NCI-H1436 treated with DMSO at 0.1 percent for 48 hours (cell line): ENCODE data around the gene LILRA5.
"Not testable (repeated sequence)": the region's sequence is repeated elsewhere in the genome, so short reads cannot be mapped to it uniquely, and the experiment has no call there.

Experiments used
- DNase-seq: peaks from one replicate; lab custom pipeline; 2025; lab: John Stamatoyannopoulos, UW

The LILRA5 gene

DNA sequence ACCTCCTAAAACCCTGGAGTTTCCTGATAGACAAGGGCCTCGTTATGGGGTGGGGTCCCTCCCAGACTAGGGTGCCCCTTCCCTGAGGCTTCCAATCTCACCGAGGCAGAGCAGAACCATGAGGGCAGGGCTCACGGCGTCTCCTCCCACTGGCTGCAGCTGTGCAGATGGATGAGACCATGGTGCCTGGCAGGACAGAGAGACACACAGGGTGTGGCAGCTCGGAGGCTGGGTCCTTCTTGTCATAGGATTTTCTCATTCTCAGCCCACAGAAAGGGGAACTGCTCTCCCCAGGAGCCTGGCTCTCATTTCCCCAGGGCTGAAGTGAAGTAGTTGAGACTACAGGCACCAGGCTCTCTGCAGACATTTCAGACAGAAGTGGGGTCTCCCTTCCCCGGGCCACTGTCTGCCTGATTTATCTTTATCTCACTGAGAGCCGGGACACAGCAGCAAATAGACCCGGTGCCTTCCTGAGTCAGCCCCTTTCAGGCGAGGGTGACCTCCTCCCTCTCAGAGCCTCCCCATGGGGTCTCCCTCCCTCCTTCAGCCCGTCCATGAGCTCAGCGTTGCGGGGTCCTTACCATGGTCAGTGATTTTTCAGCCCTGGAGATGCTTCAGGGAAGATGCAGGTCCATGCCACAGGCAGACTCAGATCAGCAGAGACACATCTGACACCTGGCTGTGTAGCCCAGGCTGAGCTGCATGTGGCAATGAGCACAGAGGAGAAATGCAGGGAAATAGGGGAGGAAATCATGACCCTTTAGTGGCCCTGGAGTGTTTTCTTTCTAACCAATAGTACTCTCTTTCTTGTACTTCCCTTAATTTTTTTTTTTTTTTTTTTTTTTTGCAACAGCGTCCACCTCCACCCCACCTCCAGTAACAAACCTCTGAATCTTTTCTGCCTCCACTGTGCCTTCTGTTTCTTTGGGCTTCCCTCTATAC is at the start of gene LILRA5:
Gene LILRA5, minus strand, starts transcription at position 731 of the 942 bp plus-strand sequence. Its CDS starts 147 bp downstream, at position 584.
- no peak for DNase-seq

DNA sequence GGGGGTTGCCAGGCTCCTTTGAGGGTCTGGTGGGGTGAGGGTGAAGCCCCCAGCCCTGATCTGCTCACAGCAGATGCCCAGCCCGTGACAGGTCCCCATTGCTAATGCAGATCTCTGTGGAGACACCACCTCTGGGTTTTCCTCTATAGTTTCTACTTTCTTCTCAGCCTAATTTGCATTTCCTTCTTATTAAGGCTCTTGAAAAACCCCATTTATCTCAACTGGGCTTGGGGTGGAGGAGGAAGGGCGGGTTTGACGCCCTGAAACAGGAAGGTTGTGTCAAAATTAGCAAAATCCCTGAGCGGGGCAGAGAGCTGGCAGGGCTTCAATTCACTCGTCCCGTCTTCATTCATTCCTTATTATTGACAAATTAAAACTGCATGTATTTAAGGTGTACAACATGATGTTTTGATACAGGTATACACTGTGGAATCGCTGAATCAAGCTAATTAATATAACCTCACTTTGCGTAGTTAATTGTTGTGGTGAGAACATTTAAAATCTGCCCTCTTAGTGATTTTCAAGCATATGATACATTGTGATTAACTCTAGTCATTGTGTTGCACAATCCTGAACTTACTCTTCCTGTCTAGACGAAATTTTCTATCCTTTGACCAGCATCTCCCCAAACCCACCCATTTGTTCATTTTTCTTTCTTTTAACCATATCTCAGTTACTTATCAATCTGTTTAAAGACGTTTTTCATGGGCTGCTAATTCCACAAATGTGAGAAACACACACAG is 48.9 kb upstream of the LILRA5 start:
- DNase-seq, result not testable (repeated sequence)

DNA sequence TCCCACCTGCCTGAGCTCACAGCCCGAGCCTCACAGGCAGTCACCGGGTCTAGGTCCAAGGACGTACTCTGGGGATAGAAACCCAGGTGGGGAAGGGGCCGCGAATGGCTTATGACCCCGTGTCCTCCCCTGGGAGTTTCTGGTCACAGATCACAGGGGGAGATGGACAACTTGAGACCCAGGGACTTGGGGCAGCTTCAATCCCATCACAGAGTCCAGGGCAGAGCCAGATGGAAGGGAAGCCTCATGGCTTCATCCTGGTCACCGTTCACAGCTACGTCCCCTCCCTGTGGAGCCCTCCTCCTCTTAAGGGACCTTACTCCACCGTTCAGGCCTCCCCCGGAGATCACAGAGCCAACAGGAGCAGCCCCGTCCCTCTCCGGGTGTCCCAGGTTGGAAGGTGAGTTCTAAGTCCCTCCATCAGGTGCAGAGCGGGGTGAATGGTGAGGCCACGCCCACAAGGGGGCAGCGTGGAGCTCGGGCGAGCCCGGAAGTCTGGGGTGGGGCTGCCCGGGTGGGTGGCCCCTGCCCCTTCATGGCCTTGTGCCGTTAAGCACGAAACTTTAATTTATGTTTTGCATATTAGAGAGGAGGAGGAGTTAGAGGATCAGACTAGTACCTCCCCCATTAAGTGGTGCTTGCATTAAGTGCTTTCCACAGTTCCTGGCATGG is 46.3 kb upstream of the LILRA5 start:
- DNase-seq, result not testable (repeated sequence)

DNA sequence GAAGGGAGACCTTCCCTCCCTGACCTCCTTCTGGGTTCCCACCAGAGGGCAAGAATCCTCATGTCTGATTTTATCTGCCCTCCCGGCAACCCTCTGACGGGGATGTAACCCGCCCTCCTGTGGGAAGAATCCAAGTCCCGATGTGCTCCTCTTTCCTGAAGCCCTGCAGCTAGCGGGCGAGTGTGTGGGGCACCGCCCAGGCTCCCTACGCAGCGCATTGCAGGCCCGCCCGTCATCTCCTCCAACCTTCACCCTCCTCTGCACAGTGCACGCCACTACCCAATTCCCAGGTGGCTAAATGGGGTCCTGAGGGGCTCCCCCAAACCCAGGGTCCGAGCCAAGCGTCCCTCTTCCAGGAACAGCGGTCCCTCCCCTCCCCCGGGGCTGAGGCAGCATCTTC is 44.4 kb upstream of the LILRA5 start:
- DNase-seq, result no peak

DNA sequence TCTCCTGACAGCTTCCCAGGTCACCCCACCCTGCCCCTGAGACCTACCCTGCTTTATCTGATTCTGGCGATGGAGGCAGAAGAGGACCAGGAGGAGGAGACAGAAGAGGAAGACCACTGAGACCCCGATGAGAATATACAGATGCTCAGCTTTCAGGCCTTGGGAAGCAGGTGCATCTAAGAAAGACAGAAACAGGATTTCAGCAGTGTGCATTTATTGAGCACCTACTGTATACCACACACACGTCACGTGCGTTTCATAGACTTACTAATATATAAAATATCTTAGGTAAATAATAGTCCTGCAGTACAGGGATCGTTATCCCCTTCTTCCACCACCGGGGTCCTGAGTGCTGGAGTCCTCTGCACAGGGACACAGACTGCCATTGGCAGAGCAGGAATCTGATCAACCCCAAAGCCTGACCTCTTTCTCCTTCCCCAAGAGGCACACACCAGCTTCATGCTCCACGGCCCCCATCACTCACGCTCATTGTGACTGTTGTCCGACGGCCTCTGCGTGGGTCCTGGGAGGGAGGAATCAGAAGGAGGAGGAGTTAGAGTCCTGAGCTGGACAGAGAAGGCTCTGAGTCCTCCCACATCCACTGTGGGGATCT is 43.6 kb upstream of the LILRA5 start:
- DNase-seq, result no peak

DNA sequence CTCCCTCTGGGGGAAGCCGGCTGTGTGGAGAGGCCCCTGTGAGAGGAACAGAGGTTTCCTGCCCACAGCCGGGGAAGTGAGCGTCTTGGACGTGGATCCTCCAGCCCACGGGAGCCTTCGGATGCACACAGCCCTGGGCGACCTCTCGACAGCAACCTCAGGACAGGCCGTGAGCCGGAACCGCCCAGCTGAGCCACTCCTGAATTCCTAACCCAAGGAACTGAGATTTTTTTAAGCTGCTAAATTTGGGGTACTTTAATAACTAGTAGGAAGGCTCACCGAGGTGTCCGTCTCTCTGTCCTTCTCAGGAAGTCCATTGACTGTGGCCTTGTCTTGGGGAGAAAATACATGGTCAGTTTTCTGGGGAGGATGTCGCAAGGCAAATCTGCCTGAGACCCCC is 42.7 kb upstream of the LILRA5 start:
- DNase-seq, result no peak

DNA sequence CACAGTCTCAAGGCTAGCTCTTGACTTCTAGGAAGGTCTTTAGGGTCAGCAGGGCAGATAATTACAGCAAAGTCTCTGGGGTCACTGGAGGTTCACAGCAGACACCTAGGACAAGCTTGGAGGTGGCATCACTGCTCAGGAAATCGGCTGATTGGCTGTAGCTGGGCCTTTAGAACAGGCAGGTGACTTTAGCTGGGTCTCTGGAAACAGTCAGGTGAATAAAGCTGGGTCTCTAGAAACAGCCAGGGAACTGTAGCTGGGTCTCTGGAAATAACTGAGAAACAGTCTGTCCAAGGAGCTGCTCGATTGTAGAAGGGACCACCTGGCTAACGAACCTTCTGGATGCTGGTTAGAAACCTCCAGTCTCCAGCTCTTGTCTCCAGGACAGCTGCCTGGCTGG is 41.8 kb upstream of the LILRA5 start:
- DNase-seq, result no peak

DNA sequence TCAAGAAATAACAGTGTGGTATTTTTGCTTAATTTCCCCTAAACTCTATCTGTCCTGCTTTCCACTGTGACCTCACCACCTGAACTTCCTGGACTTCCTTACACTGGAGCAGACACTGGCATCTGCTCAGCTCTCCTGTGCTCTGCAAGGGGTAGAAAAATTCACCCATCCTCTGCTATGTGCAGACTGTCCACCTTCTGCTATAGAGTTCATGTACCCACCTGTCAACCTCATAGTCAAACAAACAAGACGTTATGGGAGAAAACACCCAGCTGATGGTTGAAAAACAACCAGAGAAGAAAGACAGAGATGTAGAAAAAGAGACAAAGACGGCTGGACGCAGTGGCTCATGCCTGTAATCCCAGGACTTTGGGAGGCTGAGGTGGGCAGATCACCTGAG is 39.6 kb upstream of the LILRA5 start:
- DNase-seq, result no peak

DNA sequence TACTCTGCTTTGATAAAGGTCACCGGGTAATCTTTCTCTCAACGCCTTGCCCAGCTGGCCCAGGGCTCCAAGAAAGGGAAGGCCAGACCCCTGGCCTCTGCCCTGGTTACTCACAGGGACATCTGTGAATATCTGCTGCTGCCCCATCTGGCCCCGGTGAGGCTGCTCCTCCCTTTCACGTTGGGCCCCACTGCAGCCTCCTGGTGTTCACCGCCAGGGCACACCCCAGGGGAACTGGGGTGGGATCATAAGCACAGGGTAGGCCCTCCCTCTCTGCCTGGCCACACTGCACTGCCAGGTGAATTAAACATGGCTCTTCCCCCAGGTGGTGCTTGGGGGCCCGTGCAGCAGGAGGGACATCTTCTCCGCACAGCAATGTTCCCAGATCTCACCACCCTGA is 39.1 kb upstream of the LILRA5 start:
- no peak for DNase-seq

DNA sequence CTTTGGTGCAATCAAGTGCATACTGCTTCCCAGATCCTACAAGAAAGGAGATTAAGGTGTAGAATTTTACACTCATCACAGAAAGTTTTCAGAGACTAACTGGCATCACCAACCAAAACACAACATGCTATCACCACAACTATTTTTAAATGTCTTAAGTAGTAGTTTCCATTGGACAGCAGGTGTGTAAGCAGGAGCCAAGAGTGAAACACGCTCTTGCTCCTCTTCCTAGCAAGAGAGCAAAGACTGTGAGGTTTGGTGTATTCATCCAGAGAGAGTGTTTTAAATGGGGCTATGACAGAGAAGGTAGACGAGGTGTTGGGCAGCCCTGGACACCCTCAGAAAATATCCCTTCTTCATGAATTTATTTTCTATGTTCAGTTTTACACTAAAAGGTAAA is 38.5 kb upstream of the LILRA5 start:
- no peak for DNase-seq

DNA sequence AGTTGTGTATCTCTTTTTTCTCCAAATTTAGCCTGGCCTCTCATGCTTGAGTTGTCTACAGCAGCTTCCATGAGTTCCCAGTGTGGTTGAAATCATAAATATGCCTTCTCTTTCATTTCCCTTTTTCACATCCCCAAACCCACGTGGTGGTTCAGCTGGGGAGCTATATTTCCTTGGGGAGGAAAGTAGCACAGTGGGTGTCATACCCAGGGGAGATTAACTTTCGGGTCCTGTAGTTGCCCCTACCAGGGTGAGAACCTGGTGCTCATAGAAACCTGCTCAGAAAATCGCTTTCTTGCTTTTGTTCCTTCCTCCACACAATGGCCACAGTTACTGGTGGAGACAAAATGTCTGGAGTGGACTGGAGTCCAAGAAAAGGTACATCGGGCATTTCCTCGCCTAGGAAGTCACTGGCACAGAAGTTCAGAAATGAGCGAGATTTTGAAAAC is 33.0 kb upstream of the LILRA5 start:
- no peak for DNase-seq

DNA sequence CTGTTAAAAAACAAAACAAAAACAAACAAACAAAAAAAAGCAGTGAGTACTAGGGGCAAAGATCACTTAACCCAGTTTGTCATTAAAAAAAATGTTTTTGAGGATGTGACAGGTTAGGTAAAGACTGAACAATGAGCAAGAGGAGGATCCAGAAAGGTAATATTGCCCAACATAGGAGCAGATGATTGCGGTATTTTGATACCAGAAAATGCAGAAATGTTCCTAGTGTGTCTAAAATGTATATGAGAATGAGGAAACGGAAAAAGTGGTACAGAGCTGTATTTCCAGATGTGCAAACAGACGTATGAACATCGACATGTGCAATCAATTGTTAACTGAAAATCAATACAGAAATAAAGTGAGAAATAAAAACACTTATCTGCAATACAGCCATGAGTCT is 30.9 kb upstream of the LILRA5 start:
- no peak for DNase-seq

DNA sequence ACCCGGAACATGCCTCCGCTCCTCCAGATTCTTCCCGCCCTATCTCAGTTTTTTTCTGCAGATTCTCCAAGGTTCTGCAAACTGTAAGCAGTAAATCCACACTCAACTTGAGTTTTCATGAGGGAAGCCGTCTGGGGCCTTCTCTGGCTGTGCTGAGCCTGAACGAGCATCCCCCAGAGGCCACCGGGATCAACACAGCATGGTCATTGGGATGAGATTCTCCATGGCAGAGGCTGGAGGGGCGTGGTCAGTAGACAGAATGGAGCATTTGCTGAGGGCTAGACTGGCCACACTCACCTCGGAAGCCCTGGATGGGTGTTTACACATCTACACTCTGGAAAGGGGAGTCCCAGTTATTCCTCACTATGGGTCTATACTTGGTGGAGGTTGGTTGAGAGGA is 28.3 kb upstream of the LILRA5 start:
- DNase-seq, result no peak

DNA sequence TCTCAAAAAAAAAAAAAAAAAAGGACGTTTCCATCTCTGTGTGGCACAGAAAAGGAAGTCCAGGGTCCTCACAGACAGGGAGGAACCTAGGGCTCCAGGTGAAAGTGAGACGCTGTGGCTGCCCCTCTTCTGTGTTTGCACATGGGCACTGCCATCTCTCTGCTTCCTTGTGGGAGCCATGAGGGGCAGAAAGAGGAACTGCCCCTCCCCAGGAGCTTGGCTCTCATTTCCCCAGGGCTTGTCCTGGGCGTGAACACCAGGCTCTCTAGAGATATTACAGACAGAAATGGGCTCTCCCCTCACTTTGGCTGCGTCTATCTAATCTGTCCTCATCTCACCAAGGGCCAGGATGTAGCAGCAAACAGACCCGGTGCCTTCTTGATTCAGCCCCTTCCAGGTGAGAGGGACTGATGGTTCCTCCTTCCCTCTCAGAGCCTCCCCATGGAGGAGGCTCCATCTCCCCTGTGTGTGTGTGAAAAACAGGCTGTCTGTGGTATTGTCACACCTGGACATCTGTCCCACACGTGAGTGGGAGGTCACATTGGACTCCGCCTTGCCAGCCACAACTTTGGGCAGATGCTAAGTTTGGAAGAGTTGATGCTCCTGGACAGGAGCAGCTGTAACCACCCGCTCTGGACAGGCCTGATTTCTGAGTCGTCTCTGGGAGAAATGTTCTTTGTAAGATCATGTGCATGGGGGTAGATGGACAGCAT is 26.8 kb upstream of the LILRA5 start:
- no peak for DNase-seq

DNA sequence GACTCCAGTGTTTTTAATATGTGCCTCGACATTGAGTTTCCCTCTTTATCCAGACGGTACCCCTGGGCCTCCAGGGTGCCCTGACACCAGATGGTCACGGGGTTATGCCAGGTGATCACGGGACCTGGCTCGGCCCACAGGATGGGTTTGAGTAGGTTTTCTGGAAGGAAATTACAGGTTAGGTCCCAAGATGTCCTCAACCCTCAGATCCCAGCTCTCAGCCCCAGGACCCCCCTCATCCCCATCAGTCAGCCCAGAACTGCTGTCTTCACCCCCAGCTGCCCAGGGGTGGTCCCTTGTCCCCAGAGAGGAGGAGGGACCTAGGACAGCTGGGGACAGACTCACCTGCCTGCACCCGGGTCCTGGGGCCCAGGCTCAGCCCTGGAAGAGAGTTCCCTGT is 25.6 kb upstream of the LILRA5 start:
- no peak for DNase-seq

DNA sequence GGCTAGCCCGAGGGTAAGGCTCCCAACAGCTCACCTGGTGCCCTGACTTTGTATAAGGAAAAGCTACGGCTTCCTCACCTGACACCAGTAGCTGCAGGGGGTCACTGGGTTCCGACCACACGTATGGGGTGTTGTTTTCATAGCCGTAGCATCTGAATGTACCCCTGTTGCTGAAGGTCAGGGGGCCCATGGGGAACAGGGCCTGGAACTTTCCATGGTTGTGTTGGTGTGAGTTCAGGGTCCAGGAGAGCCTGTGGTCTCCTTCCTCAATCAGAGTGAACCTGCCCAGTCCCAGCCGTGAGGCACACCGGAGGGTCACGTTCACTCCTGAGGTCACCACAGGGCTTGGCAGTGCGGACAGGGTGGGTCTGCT is 24.9 kb upstream of the LILRA5 start:
- no peak for DNase-seq

DNA sequence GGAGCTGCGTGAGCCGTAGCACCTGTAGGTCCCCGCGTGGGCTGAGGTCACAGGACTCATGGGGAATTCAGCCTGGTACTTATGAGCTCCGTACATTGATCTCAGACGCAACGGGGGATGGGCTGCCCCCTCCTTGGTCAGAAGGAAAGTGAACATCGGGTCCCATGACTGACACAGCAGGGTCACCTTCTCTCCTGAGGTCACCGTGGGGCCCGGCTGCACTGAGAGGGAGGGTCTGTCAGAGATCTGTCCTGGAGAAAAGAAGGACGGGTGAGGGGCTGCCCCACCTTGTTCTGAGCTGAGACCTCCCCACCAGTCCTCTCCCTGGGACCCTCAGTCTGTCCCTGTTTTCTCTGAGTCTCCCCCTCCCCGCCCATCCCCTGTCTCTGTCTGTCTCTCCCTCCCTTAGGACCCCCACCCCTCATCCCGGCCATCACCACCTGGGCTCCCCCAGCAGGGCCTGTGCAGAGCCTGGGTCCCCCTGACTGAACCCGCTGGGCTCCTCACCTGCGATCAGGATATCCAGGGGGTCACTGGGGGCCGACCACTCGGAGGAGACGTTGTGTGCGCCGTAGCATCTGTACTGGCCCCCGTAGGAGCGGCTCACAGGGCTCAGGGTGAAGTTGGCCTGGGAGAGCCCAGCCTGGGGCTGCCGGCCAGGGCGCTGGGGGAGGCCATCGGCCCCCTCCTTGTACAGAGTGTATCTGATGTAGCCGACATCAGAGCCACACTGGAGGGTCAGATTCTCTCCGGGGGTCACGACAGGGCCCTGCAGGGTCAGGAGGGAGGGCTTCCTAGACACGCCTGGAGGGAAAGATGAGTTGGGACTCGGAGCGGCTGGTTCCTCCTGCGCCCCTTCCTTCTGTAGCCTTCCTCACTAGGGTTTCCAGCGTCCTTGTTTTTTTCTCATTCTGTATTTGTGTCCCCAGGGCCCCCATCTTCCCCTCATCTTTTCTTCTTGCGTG is 24.2 kb upstream of the LILRA5 start:
- no peak for DNase-seq

DNA sequence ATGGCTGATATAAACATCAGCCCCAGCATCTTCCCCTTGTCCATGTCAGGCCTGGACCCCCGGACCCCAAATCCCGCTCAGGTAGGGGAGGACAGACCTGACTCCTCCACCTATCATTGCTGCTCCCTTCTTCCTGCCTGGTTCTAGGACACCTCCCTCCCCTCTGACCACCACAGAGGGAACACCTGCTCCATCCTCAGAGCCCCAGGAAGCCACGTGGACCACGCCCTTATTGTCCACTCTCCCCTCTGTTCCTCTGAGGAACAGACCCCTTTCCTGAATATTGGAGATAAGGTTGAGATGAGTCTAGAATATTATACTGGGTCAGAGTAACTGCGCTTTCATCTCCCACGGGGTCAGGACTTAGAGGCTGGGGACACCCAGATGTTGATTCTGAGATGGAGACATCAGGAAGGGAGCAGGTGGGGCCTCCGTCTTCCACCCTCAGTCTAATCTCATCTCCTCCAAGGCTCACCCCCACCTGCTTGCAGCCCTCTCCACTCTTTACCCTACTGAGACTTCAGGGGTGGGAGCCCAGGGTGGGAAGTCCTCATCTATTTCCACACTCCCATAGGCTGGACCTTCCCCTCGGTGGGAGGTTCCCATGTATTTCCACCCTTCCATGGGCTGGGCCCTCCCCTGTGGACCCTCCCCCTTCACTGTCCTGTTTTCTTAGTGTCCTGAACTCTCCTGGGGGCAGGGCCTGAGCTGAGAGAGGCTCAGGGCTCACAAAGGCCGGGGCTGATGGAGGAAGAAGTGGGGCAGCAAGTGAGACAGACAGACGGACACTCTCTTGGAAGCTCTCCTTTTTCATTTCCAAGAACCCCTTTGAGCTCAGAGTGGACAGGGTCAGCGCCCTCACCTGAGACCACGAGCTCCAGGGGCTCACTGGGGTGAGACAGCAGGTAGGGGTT is 23.3 kb upstream of the LILRA5 start:
- no peak for DNase-seq

DNA sequence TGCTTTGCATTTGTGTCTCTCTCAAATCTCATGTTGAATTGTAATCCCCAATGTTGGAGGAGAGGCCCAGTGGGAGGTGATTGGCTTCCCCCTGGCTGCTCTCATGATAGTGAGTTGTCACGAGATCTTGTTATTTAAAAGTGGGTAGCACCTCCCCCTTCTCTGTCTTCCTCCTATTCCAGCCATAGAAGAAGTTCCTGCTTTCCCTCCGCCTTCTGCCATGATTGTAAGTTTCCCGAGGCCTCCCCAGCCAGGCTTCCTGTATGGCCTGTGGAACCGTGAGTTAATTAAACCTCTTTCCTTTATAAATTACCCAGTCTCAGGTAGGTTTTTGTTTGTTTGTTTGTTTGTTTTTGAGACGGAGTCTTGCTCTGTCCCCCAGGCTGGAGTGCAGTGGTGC is 22.2 kb upstream of the LILRA5 start:
- no peak for DNase-seq
